Measurements from ENCODE around the gene OBSL1. TPM values are rescaled to one million over a fixed set of nuclear protein-coding genes. Genes with fewer than 3 reads are reported as not detected.

The OBSL1 gene
- total and polyA plus RNA-seq, 10 of the 15 experiments (the other 5 are each of a cell fraction or from before 2014, with no cell fraction given), result 0.14 to 0.77 TPM; not detected in 8

GRCh38 chr2:219520079-219520478 is 51.3 kb downstream of the OBSL1 start (continued):
- TF ChIP-seq TCF3 (IDR thresholded peaks at IDR 0.05; ENCODE audit: borderline replicate concordance, insufficient read depth, low read depth, low read length) (no peak), CBFB (IDR thresholded peaks at IDR 0.05; ENCODE audit: low read depth) (no peak), EP300 (IDR thresholded peaks at IDR 0.05; ENCODE audit: borderline replicate concordance in 1 of 2, control insufficient read depth in 1 of 2, low read depth in 2 of 2, low read length in 2 of 2) (no peak), ZNF217 (IDR thresholded peaks at IDR 0.05) (no peak), TAF1 (IDR thresholded peaks at IDR 0.05; ENCODE audit: borderline replicate concordance, low read depth, low read length) (no peak), POLR2A (IDR thresholded peaks at IDR 0.05; ENCODE audit: low read depth, low read length) (no peak), HDGF (IDR thresholded peaks at IDR 0.05) (no peak), USF1 (IDR thresholded peaks at IDR 0.05; ENCODE audit: borderline replicate concordance, extremely low read length, insufficient read depth, low read depth, low read length) (no peak), CTCF (IDR thresholded peaks at IDR 0.05 in 2 of 3, conservative IDR thresholded peaks at IDR 0.05 in 1 of 3; ENCODE audit: control insufficient read depth in 2 of 3, extremely low read depth in 1 of 3, insufficient read depth in 1 of 3, low read depth in 3 of 3, low read length in 3 of 3) (no peak), SRF (IDR thresholded peaks at IDR 0.05; ENCODE audit: low read depth in 2 of 2, low read length in 2 of 2) (no peak)
- TF ChIP-seq, protein P1, sequence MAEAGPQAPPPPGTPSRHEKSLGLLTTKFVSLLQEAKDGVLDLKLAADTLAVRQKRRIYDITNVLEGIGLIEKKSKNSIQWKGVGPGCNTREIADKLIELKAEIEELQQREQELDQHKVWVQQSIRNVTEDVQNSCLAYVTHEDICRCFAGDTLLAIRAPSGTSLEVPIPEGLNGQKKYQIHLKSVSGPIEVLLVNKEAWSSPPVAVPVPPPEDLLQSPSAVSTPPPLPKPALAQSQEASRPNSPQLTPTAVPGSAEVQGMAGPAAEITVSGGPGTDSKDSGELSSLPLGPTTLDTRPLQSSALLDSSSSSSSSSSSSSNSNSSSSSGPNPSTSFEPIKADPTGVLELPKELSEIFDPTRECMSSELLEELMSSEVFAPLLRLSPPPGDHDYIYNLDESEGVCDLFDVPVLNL (IDR thresholded peaks at IDR 0.05; ENCODE audit: low read depth, low read length), result no peak
